GM18520 (cell line): ENCODE measurements around the gene URB1.
"Not testable (repeated sequence)": the region's sequence is repeated elsewhere in the genome, so short reads cannot be mapped to it uniquely, and the experiment has no call there.

ENCODE experiments used
- ATAC-seq: cut with Tn5 transposase; IDR thresholded peaks from one replicate; pipeline ENCODE4 v1.9.1; 2021; ENCODE audit not compliant: unreplicated experiment

Gene URB1

DNA sequence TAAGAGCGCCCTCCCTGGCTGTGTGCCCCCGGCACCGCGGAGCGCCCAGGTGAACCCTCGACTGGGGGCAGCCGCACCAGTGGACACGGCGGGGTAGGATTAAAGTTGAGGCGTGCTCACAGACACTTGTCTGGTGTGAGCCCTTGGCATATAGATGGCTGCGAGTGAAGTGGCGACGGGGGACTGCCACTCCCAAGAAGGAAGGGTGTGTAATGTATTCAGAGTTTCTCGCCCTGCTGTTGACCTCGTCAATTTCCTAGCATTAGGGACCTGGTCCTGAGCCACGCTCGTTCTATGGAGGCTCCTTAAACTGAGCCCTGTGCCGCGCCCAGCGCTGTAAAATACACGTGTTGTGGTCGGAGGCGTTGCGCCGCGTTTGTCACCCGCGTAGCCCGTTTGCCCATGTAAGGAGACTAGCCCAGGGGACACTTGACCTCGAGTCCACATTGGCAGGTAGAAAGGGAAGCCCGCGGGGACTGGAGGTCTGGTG is 20.2 kb upstream of the URB1 start:
- ATAC-seq = no peak

DNA sequence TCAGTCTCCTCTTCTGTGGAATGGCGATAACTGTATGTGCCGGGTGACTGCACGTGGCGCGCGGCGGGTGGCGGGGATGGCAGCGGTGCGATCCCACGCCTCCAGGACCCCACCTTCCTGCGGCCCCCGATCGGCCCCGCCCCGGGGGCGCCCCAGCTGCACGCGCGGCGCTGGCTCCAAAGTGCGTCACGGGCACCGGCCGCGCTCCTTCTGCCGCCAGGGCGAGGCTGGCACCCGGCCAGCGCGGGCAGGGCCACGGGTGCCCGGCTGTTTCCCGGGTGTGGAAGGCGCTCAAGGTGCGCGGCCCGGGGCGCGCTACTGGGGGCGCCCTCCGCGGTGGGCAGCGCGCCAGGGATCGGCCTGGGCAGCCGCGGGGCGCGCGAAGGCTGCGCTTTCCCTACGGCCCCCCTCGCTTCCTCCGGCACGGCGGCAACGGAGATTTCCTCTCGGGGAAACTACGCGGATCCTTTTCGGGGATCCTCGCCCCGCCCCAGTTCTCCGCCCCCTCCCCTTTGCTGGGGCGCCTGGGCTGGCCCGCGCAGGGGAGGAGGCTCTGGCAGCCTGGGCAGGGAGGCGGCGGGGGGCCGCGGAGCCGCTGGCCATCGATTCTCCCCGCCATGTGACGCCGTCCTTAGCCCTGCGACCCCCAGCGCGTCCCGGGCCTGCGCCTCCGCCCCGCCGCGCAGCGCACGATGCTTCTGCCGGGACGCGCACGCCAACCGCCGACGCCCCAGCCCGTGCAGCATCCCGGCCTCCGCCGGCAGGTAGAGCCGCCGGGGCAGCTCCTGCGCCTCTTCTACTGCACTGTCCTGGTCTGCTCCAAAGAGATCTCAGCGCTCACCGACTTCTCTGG is 19.6 kb upstream of the URB1 start, which contains the start of gene EVA1C:
EVA1C (plus strand) TSS at position 545 of the 853 bp plus-strand sequence; CDS start at position 693, 148 bp downstream.
- ATAC-seq = no peak

DNA sequence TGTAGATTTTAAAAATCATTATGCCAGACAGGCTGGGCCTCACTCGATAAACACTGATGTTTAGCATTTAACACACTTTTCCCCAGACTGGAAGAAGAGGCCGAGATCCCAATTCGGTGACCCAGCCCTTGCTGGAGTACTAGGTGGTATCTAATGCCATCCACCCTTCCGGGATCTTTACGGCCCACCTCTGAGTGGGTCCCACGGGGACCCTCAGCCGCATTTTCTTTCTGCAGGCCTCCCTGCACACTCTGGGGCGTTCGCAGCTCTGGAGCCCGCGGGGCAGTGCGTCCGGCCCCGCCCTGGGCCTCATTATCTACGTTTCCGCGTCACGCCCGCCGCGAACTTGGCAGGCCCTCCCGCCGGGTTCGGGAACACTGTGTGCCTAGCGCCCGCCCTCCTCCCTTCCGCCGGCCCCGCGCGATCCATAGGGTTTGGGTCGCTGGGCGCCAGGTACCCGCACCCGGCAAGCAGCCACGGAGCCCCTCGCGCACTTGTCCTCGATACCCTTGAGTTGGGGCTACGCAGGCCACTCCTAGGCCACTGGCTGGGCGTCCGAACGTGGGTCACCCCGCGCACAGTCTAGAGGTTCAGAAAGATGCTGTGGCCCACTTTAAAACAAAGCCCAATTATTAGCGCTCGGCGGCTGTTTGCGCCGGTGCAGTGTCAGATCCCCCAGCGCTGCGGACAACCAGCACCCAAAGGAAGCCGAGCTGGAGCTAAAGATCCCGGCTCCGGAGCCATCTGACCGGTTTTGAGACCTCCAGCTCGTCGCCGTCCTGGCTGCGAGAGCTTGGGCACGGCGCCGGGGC is 18.7 kb upstream of the URB1 start:
- ATAC-seq = no peak

DNA sequence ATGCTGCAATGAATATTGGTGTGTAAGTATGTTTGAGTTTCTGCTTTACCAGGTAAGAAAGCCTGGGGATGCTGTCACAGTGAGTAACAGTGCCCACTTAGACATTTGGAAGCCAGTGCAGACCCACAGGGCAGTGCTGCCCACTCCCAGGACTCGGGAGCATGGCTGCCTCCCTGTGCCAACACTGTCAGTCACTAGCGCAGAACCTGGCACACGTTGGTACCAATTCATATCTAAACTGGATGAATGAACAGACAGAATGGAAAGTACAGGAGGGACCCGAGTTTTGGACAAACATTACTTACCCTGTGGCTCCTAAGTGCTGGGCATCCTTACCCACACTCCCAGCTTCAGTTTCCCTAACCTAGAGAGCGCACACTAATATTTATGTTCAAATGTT is 18.1 kb upstream of the URB1 start:
- ATAC-seq = no peak

DNA sequence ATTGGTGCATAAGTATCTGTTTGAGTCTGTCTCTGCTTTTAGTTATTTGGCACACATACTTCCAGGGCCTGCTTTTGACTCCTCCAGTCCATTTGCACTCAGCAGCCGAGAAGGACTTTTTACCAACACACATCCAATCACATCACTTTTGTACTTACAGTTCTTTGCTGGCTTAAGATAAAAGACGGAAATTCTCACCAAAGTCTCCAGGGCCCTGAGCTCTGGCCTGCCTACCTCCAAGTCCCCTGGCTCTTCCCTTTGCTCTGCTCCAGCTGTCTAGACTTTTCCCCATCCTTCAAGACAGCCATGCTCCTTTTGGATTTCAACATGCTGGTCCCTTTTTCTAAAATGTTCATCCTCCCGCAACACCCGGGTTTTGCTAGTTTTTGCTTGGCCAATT is 17.5 kb upstream of the URB1 start:
- ATAC-seq = no peak

DNA sequence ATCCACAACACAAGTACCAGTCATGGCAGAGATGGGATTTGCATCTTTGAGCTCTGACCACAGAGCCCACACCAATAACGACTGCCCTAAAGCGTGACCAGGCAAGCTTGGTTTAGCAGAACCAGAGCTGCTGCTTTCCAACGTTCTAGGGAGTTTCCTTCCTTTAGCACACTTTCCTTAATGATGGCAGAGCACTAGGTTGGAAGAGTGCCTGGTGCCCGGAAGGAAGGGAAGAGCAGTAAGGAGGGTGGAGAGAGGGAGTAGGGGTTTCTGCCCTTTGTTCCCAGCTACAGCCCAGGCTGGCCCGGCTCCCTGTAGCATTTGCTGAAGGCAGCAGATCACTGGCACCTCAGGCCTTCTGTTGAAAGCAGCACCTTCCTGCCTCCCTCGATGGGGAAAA is 13.6 kb upstream of the URB1 start:
- ATAC-seq = no peak

DNA sequence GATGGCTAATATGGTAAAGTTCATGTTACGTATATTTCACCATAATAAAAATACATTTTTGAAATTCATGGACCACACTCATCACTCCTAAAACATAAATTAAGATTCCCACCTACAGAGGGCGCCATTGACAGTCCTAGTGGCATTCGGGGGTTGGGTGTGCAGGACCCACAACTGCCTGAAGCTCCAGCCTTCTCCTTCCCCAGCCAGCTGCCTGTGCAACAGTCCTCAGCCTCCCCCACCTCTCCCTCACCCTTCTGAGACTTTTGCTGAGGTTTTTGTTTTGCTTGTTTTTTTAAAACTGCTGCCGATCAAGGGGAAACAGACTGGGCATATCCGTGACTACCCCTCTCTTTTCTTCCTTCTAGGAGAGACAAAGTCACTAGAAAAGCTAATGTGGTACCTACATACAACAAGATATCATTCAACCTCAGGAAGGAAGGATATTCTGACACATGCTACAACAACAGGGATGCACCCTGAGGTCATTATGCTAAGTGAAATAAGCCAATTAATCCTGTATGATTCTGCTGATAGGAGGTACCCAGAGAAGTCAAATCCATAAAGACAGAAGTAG is 10.5 kb upstream of the URB1 start:
- no peak for ATAC-seq

DNA sequence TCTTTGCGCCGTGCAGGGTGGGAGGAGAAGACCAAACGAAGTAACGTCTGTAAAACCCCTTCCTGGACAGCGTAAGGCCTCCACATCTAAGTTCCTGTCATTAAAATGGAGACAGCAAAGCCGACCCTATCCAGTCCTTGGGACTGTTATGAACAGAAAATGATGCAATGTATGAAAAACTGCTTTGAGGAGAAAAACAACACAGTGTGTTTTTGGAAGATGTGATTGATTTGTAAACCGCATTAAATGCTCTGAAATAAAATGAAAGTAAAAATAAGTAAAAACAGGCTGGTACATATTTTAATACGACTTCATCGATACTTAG is 827 bp upstream of the URB1 start:
- ATAC-seq = no peak

DNA sequence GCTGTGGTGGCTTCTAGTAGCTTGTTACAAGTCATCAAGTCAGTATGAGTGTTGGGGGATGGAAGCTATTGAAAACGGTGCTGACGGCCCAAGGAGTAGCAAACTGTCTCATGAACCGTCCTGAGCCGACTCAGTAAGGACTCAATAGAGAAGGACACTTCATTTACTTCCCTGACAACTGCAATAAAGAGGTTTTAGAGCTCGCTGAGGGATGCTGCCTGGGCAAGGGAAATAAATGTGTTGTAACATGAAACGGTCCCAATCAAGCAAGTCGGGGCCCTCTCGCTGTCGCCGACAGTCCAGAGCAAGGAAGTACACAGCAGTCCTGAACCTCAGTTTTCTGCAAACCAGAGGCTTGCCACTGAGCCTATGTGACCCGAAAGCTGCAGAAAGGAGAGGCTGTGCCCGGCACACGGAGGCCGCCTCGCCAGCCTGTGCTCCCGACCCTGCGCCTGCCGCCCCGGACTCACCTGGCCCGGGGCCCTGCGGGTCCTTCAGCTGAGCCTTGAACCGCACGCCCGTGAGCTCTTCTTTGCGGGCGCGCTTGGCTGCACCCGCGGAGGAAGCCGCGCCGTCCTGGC is 423 bp downstream of the URB1 start:
- ATAC-seq = no peak

DNA sequence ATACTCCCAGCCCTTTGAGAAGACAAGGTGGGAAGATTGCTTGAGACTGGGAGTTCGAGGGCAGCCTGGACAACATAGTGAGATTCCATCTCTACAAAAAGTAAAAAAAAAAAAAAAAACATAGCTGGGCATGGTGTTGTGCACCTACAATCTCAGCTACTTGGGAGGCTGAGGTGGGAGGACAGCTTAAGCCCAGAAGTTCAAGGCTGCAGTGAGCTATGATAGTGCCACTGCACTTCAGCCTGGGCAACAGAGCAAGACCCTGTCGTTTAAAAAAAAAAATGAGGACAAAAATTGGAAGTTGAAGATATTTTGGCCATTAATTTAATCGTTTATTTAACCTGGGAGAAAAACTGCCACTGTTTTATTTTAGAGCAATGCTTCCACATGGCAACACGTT is 1.1 kb downstream of the URB1 start:
- ATAC-seq = no peak

DNA sequence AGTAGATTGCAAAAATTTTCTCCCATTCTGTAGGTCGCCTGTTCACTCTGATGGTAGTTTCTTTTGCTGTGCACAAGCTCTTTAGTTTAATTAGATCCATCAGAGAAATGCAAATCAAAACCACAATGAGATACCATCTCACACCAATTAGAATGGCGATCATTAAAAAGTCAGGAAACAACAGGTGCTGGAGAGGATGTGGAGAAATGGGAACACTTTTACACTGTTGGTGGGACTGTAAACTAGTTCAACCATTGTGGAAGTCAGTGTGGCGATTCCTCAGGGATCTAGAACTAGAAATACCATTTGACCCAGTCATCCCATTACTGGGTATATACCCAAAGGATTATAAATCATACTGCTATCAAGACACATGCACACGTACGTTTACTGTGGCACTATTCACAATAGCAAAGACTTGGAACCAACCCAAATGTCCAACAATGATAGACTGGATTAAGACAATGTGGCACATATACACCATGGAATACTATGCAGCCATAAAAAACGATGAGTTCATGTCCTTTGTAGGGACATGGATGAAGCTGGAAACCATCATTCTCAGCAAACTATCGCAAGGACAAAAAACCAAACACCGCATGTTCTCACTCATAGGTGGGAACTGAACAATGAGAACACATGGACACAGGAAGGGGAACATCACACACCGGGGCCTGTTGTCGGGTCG is 2.1 kb downstream of the URB1 start:
- ATAC-seq = not testable (repeated sequence)

DNA sequence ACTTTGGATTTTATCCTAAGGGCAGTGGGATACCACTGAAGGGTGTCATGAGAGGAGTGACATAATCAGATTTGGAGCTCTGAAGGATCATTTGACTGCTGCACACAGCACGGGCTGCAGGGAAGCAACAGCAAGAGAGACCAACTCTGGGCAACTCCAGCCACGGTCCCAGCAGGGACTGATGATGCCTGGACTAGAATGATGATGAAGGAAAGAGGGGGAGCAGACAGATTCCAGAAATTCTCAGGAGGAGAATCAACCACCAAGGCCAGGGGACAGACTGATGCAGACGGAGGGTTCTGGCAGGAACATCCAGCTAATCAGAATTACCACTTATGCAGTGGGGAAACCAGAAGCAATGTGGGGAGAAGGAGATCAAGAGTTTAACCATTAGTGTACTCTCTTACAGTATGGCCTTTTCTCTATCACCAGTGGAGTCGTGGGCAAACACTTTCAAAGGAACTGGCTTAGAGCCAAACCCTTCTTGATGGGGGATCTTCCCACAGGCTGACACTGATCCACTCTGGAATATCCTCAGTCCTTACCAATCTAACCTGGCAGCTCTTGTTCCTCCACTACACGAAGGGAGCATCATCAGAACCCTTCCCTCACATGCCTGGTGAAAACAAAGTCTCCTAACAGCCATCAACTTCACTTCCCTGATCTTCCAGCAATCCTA is 3.3 kb downstream of the URB1 start:
- ATAC-seq = no peak

DNA sequence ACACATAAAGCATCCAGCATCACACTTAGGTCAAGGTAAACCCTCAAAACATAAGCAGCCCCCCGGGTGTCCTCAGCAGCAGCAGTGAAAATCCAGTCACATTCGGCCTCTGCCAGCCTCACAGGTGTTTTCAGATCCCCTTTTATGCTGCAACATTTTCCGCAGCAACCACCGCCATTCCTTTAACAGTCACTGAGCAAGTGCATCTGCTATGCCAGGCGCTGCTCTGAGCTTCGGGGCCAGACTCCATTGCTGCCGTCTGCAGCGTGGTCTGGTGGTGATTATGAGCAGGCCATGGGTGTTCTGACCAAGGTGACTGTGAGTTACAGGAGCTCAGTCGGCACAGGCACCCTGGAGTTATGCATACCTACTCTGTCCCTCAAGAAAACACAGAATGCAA is 4.5 kb downstream of the URB1 start:
- no peak for ATAC-seq

DNA sequence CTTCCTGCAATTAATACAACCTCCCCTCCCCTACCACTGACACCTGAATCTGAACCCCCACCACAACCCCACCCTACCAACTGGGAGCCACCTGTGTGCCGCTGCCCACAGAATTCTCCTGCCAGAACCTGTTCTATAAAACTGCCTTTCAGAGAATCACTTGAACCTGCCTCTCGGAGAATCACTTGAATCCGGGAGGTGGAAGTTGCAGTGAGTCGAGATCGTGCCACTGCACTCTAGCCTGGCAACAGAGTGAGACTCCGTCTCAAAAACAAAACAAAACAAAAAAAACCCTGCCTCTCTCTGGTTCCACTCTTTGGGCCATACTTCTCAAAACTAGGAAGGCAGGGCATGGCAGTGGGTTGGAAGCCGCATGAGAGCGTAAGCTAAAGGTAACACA is 5.7 kb downstream of the URB1 start:
- ATAC-seq = no peak

DNA sequence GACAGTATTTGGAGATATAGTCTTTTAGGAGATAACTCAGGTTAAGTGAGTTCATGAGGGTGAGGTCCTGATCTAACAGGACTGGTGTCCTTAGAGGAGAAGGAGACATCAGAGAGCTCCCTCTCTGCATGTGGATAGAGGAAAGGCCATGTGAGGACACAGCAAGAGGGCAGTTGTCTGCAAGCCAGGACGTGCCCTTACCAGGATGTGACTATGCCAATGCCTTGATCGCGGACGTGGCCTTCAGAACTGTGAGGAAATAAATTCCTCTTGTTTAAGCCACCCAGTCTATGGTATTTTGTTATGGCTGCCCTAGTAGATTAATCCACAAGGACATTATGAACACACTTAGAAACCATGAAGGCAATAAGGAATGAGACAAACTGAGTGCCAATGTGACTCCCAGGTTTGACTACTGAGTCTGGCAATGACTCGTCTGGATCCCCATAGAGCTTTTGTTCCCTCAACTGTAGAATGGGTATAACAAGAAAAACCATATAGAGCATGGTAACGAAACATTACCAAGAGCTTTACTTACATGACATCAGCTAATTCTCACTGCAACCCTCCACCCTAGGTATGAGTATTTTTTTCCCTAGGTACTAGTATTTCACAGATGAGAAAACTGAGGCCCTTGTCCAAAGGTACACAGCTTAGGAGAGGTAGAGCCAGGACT is 6.5 kb downstream of the URB1 start:
- ATAC-seq = no peak

DNA sequence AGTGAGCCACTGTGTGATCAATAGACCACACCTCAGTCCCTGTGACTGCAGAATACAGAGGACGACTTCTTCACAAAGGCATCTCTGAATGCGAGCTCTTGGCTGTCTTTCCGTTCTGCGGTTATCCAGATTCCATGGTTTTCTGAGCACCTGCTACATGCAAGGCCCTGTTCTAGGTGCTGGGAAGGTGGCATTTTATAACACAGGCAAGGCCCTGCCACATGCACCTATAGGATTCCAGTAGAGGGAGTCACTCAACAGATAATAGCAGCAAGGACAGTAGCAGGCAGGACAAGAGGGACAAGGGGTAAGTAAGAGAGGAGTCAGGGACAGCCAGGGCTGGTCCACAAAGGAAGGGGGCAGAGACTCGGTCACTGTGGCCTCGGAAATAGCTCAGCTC is 9.0 kb downstream of the URB1 start:
- no peak for ATAC-seq

DNA sequence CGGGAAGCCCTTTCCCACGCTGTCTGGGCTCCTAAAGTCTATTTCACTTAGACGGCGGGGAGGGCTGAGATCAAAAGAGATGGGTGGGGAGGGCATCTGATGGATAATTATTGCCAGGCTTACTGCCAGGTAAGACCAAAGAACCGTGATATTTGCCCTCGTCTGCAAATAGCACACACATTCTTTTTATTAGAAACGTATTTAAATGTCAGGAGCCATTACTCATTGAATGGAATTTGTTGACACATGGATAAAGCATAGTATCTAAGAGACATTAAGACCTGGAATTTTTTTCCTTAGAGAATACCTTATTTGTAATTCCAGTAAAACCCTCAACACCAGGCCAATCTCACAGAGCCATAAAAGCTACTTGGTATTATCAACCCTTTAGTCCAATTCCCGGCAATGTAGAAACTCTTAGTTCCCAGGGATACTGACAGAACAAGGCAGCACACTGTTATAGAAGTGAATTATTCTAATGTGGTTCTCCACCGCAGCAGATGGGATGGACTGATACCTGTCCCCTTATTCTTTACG is 10.6 kb downstream of the URB1 start:
- no peak for ATAC-seq

DNA sequence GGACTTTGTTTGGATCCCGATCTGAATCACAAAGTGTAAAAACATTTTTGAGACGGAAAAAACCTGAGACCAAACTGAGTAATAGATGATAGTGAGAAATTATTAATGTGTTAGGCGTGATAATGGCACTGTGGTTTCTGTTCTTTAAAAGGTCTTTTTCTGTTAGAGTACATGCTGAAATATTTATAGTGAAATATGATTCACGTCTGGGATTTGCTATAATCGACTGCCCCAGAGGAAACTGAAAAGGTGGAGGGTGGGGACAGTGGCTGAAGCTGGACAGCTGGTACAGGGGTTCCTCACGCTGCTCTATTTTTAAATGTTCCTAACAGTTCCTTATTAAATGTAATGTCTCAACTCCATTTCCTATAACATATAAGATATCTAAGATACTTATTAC is 11.2 kb downstream of the URB1 start:
- no peak for ATAC-seq

DNA sequence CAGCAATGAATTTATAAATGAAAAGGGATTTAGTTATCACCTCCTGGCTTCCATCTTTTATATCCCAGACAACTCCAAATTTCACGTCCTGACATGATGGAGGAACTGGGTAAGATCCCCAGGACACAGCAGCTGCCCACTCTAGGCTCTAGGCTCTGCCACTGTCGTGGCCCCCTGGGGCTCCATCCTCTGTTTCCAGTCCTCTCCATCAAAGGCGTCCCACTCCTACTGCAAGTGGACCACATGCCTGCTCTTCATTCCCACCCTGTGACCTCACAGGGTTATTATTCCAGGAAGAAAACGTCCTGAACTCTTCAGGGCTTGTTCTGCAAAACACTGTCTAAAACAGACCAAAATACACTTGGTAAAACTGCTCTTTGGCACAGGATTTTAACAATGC is 11.9 kb downstream of the URB1 start:
- ATAC-seq = no peak

DNA sequence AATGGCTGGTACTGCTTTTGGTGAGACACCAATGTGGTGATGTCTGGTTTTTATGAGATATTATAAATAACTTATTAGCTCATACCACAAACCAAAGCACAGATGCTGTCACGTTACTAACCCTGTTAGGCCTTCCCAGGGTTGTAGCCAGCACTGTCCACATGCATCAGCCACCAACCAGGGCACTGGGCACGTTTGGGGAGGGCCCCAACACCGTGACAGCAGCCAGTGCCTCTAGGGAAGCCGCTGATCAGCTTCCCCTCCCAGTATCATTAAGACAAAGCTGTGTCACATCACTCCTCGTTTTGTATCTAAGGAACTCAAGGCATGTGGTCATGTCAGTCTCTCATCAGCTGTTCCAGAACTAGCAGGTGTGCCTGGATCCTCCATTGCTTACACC is 13.9 kb downstream of the URB1 start:
- ATAC-seq = no peak
